ENCODE data around the gene OAF.

The OAF gene

DNA sequence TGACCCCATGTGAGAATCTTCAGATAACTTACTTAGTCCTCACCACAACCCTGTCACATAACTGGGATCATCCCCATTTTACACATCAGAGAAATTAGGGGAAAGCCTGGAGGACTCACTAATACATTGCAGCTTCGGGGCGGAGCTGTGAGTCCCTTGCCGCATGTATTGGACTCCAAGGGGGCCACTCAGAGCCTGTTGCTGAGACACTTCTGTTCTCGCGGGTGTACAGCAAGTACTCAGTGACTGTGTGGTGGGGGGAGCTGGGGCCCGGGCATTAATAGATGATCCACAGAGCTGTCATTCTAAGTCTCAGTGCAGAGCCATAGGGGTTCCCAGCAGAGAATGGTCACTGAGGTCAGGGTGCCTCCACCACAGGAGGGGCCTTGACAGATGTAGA is 13.5 kb downstream of the OAF start:
- no peak for DNase-seq

DNA sequence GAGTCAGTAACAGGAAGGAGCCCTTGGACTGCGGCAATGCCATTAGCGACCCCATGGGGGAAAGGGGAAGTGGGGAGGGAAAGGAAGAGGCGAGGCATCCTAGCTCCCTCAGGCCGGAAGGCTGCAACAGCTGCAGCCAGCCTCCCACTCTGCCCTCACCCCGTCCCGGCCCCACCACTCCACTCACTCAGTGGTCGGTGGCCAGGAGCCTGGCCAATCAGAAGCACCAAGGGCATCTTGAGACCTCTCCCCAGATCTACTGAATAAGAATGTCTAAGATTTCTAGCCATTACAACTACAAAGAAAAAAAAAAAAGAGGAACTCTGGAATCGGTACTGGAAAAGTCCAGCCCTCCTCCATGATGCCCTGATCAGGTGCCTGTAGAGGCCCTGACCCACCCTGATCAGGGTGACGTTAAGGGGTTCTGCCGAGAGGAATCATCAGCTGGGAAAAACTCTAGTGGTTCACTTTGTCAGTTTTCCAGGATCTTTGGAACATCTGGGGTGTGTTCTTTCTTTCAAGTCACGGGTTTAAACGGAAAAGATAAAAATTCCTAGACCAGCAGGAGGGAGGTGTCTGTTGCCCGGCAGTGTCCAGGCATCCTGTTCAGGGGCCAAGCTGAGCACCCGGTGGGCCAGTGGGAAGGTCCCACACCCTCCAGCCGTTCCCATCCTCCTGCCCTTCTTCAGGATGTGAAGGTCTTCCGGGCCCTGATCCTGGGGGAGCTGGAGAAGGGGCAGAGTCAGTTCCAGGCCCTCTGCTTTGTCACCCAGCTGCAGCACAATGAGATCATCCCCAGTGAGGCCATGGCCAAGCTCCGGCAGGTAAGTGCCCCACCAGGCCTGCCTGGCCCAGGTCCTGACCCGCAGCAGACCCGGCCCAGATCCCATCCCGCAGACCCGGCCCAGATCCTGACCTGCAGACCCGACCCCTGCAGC is 14.4 kb downstream of the OAF start:
- no peak for DNase-seq

DNA sequence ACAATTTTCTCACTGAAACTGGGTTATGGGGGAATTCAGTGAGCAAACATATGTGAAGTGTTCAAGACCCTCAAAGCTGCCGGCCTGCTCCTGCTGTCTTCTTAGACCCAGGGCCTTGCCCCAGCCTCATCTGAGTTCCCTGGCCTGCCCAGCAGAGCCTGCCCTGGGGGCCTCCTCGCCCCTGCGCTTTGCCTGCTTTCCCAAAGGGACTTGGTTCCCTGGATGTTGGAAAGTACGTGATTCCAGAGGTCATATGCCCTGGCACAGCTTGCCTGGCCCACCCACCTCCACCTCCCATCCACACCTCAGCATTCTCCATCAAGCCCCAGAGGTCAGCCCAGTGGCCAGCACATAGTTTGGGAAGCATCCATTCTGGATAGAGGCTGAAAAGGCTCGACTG is 15.4 kb downstream of the OAF start:
- DNase-seq, result no peak

DNA sequence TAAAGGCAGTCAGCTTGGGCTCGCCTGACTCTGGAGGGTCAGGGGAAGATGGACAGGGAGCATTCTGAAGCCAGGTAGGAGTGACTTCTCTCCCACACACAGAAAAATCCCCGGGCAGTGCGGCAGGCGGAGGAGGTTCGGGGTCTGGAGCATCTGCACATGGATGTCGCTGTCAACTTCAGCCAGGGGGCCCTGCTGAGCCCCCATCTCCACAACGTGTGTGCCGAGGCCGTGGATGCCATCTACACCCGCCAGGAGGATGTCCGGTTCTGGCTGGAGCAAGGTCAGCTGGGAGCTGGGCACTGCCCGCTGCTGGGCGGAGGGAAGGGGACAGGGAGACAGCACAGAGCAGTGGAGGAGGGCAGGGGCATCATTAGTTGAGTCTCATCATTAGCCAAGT is 15.9 kb downstream of the OAF start:
- DNase-seq, result no peak

DNA sequence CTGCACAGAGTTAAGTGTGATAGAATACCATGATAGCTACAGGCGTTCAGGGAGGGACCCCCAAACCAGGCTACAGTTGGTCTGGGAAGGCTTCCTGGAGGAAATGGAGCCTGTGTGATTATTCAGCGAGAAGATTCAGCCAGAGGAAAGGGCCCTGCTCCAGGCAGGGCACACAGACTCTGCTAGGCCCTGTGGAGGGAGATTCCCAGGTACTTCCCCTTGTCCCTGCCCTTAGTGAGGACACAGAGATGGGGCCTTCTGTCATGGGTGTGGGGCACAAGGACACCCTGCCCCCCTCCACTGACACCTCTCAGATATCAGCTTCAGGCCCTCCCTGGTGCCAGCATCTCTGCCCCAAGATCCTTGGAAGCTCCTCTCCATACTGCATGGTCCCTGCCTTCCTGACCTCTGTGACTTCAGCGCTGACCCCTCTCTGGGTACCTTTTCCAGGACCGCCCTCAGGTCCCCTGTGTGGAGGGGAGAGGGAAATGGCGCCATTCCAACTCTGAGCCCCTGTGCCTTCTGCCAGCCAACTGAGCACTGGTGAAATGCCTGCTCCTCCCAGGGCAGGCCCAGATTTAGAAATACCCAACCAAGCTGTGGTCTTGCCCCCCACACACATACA is 16.5 kb downstream of the OAF start:
- no peak for DNase-seq

DNA sequence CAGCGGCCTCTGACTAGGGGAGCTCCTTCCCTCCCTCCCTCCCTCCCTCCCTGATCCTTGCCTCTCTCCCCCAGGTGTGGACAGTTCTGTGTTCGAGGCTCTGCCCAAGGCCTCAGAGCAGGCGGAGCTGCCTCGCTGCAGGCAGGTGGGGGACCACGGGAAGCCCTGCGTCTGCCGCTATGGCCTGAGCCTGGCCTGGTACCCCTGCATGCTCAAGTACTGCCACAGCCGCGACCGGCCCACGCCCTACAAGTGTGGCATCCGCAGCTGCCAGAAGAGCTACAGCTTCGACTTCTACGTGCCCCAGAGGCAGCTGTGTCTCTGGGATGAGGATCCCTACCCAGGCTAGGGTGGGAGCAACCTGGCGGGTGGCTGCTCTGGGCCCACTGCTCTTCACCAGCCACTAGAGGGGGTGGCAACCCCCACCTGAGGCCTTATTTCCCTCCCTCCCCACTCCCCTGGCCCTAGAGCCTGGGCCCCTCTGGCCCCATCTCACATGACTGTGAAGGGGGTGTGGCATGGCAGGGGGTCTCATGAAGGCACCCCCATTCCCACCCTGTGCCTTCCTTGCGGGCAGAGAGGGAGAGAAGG is 18.1 kb downstream of the OAF start:
- no peak for DNase-seq

DNA sequence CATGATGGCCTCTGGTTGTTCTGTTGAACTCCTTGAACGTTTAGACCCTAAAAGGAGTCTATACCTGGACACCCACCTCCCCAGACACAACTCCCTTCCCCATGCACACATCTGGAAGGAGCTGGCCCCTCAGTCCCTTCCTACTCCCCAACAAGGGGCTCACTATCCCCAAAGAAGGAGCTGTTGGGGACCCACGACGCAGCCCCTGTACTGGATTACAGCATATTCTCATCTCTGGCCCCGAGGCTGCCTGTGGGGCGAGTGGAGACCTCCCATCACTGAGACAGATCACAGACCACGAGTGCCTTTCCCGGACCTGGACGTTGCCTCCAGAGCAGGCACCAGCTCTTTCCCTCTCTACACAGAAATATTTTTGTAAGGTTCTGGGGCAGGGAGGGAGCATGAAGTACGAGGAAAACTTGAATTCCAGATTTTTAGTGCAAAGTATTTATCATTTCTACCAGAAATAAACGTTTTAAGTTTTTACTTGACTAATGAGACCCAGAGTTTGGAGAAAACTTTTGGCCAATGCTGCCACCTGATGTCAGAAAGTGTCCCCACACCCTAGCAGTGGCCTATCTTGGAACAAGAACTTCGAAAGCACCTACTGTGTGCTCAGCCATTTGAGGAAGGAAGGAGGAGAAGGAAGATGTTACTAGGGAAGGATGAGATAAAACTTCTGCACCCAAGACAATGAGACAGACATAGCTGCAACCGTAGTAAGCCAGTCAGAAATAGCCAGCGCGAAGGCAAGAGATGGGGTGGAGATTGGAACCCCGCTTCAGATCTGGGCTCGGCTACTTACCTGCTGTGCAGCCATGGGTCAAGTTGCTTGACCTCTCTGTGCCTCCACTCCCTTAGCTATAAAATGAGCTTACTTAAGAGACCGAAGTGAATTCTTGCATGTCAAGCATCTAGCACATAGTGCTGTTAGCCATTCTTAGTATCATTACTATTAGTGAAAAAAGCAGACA is 18.9 kb downstream of the OAF start:
- DNase-seq, result no peak

DNA sequence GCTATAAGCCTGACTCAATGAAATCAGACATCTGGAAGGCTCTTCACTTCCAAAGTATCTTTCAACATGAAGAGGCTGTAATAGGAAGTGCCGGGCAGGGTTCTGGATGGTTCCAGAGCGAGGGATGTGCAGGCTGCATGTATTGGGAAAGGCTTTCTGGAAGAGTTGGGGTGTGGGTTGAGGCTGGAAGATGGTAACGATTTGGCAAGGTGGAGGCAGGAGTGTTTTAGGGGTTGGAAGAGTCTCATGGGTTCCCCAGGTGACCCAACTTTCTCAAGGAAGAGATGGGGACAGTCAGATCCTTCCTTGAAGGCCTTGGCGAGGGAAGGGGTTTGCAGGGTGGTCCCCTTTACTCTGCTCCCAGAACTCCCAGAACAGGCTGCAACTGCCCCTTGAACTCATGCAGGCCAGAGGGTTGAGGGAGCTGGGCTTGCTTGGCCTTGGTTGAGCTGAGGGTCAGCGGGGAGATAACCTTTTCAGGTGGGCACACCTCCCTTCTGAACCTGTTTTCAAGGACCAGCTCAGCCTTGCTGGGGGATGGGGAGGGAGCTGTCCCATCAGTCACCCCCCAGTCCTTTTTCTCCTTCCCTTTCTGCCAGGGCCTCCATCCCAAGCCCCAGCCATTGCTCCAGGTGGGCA is 19.7 kb downstream of the OAF start:
- no peak for DNase-seq

DNA sequence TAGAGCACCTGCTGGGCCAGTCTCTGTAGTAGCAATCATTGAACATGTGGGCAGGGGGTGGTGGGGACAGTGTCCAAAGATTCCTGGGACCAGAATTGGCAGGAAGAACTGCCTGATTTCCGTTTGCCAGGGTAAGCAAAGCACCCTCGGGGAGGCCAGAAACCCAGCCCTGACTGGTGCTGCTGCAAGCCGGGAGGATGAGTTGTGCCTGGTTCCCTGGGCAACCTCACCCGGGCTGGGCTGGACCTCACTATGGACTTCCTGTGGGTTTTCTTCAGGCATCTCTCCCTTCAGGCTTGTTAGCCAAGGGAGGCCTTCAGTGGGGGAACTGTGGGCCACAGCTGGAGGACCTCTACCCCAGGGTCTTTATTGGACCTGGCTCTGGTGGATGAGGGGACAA is 21.1 kb downstream of the OAF start:
- DNase-seq, result no peak

DNA sequence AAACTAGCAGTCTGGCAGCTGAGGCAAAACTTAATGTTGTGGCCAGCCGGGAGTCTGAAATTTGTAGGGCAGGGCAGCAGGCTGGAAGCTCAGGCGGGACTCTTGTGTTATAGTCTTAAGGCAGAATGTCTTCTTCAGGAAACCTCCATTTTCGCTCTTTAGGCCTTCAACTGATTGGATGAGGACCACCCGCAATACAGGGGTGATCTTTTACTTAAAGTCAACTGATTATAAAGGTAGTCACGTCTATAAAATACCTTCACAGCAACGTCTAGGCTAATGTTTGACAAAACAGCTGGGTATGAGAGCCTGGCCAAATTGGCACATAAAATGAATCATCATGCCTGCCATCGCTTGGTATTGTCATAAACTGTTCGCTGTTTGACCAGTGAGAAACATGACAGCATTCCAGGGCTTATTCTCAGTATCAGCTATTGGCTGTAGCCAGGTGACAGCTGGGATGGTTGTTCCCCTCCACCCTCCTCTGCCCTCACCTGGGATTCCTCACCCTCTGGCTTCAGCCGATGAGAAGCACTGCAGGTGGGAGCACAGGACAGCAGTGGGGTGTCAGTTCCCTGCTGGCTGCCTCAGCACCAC is 22.5 kb downstream of the OAF start:
- no peak for DNase-seq

DNA sequence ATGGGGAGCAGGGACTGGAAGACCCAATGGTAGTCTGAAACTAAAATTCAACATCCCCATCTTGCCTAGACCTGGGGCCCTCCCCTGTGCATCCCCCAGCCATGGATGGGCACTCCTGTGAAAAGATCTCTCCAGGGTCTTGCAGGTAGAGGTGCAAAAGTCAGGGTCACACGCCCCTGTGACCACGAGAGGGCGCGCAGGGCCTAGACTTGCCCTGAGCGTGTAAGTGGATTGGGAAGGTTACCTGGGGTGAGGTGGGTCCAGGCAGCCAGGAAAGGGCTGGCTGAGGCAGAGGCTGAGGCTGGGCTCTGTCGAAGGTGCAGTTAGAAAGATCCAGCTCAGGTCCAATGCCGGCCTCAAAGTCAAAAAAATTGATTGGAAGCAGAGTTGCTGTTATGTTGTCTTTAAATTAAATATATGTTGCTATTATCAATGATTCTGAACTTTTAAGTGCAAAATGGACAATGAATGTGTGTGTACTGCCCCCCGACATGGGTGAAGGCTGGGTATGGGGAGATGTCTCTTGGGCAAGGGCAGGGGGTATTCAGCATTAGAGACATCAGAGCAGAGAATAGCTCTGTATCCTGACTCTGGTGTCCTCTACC is 24.3 kb downstream of the OAF start:
- peak in 3 of 4 experiments; percentile 17 to 24 (median 23) for DNase-seq

DNA sequence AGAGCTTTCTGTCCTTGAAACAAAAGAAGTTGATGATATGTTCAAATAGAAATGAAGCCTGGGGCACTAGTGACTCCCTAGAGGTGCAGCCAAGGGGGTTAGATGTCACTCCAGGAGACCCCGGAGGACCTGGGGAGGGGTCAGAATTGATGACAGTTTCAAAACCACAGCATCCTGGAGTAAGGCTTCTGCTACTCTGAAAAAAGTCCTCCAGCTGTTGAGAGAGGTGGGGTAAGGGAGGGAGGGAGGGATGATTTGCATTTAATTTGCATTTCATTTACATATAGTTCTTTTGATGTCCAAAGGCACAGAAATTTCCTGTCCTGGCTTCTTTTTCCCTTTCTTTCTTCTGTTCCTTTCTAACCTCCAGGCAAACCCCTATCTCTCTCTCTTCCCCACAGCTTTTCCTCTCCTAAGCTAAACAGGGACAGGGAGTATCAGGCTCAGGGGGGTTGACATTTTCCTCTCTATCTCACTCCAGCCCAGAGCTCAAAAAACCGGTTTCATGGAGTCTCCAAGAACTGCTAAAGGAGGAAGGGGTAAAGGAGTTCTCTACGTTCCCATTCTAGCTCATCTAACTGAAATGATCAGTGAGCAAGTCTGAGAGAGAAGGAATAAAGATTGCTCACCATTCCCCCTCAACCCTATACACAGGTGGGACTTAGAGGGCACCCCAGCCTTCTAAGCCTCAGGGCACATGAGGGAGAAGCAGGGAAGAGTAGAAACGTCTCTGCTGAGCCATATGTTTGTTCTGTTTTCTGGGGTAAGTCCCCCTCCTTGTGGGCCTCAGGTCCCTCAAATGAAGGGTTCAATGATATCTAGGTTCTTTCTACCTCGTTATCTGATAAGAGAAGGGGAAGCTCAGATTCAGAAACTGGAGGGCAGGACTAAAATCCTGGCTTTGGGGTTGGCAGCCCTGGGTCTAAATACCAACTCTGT is 25.6 kb downstream of the OAF start:
- DNase-seq, result no peak

DNA sequence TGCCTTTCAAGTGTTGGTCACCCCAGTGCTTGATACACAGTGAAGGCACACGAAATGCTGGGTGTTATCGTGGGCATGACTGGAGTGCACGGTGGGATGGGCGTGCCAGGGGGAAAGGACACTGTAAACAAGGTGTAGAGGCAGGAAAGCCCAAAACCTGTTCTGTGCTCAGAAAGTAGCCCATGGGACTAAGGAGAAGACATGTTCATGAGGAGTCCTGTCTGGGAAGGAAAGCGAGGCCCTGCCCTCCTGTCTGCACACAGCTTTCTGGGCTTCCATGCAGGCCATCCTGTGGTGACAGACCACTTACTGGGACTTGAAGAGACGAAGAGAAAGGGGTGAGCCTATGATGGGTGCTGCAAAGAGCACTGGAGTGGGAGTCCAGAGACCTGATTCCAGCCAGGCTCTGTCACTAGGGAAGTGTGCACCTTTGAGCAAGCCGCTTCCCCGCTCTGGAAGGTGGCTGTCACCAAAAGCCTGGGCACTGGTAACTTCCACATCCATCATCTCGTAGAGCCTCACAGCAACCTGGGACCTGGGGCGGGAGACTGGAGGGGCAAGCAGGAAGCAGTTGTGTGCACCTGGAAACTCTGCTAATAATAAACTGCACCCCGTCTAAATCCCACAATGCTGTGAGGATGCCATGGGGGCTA is 28.3 kb downstream of the OAF start:
- DNase-seq, result no peak

DNA sequence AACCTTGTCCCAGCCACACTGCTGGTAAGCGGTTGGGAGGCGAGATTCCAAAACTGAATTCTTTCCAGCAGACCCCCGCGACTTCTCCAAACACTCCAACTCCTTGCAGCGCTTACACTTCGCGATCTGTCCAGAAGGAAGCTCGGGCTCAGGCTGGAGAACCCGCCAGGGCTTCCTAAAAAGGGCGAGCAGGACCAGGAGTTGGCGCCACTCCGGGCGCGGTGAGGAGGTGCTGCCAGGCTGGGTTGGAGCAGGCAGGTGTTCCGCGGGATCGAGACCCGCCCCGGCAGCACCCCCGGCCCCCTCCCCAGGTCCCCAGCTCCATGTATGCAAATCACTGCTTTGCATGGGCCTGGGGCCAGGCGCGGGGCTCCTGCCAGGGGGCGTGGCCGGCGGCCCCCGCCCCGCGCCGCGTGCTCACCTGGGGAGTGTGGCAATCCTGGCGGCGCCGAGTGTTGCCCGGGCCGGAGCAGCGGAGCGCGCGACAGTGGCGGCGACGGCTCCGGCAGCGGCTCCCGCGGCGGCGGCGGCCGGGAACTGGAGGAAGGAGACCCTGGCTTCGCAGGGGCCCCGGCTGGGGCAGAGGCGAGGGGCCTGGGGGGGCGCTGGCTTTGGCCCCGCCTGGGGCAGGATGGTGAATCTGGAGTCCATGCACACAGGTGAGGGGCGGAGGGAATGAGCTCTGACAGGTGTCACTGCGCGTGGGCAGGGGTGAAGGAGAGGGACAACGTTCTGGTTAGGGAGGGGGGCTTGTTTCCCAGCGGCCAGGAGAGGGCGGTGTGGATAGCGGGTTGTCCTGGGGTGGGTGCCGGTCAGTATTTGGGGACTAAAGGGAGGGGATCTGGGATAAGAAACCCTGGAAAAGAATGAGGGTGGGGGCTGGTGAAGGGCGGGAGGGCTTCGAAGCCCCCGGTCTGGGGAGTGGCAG is 29.1 kb downstream of the OAF start, which contains the start of gene POU2F3:
POU2F3 (plus strand) TSS at position 428 of the 928 bp plus-strand sequence; CDS start at position 632, 204 bp downstream.
- no peak for DNase-seq

DNA sequence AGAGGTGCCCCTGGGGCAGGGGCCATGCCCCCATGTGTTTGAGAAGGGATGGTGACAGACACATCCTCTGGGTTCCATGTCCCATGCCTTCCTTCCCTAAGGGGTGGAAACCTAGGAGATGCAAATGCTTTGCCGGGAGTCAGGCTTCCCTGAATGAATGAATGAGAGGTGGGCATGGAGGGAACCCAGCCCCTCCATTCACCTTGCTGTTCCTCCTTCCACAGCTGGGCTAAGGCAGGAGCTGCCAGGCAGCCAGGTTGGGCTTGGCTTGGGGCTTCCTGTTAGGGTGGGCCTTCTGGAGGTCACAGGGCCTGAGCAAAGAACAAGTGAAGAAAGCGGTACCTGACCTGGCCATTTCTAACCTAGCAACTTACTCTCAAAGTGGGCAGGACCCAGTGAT is 30.0 kb downstream of the OAF start:
- DNase-seq, result no peak

DNA sequence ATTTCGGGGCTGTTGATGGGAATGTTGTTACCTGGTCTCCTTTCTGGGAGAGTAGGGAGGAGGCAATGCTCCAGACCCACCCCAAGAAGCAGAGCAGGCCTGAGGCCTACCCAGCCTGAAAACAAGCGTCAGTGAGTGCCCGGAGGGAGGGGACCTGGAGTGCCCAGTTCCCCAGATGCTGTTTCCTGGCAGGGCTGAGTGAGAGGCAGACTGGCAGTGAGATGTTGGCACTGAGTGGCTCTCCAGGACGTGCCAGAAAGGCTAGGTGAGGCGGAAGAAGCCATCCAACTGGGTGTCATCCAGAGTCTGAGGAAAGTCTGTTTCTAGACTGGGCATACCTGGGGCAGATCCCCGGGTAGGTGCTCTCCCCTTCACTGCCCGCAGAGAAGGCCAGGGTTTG is 30.4 kb downstream of the OAF start:
- no peak for DNase-seq

DNA sequence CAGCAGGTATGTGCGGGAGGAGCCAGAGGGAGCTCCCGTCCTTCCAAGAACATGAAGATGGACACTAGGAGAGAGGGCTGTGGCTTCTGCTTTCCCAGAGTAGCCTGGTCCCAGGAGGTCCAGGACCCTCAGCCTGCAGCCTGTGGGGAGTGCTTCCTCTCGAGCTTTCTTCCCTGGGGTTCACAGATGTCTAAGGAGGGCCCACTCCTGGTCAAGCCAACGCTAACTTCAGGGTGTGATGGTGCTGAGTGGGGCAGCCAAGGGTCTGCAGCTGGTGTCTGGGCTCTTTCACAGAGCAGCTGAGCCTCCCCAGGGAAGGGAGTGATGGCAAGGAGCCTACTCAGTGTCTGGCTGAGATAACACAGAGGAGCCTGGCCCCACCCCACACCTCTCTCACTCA is 32.4 kb downstream of the OAF start:
- DNase-seq, result no peak

Data from activated CD4-positive, CD25-positive, alpha-beta regulatory T cell (primary cell).